ENCODE data around the gene MMP14.
A peak's percentile ranks its signal among the peaks of the same experiment; 100 is the strongest.

Gene MMP14

GRCh38 chr14:22885975-22886374 lies 49.6 kb downstream of the MMP14 start:
- no peak for DNase-seq

GRCh38 chr14:22886500-22887259 lies 50.3 kb downstream of the MMP14 start:
- DNase-seq, result peak; percentile 84

GRCh38 chr14:22887260-22887989 lies 51.0 kb downstream of the MMP14 start:
- DNase-seq, result peak; percentile 68

- no peak for DNase-seq
Observed at GRCh38 chr14:22887990-22888378, 51.6 kb downstream of the MMP14 start.

GRCh38 chr14:22888662-22889061 lies 52.3 kb downstream of the MMP14 start:
- DNase-seq, result no peak

- DNase-seq, result no peak
Observed at GRCh38 chr14:22890416-22890815, 54.0 kb downstream of the MMP14 start.

GRCh38 chr14:22892488-22892887 lies 56.1 kb downstream of the MMP14 start:
- DNase-seq, result no peak

- no peak for DNase-seq
Observed at GRCh38 chr14:22893706-22894105, 57.3 kb downstream of the MMP14 start.

GRCh38 chr14:22895402-22895801 lies 59.0 kb downstream of the MMP14 start:
- DNase-seq, result no peak

GRCh38 chr14:22896356-22896755 lies 60.0 kb downstream of the MMP14 start:
- DNase-seq, result no peak

- DNase-seq, result no peak
Observed at GRCh38 chr14:22896760-22897159, 60.4 kb downstream of the MMP14 start.

GRCh38 chr14:22897357-22897756 lies 61.0 kb downstream of the MMP14 start:
- DNase-seq, result no peak

All from left hindlimb (tissue), 1 donor.